ENCODE results near the gene TTYH1.

DNA sequence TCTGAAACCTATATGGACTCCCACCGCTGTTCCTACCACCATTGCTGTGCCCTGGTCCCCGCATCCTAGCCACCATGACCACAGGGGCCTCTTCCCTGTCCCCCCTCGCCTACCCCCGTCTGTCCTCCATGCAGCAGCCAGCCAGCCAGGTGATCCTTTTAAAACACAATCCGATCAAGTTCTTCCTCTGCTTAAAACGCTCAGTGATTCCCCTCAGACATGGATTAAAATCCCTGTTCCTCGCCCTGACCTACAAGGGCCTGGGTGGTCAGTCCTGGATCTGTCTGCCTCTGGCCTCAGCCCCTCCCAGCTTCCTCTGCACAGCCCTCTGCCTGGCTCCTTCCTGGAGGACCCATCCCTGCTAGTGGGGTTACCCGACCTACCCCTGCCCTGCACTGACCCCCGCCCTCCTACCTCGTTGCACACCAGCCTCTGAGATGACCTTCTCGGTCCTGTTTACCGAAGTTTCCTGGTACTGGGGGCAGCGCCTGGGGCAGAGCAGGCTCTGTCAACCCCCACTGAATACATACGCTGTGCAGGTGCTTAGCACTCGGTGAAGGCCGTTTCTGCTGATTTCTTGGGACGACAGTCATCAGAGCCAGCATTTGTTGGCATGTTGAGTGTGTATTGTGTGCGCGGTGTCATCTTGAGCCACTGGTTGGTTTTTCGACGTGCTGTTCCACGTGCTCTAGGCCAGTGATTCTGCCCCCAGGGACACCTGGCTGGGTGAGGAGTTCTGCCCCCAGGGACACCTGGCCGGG is 19.0 kb downstream of the TTYH1 start:
- TF ChIP-seq CTCF (IDR thresholded peaks at IDR 0.05) (no peak), POLR2AphosphoS5 (IDR thresholded peaks at IDR 0.05) (no peak)

Measured in breast epithelium (tissue), 3 donors.